Measurements from ENCODE around the gene KCNK1.
"Not testable (repeated sequence)": the region's sequence is repeated elsewhere in the genome, so short reads cannot be mapped to it uniquely, and the experiment has no call there.

The KCNK1 gene

DNA sequence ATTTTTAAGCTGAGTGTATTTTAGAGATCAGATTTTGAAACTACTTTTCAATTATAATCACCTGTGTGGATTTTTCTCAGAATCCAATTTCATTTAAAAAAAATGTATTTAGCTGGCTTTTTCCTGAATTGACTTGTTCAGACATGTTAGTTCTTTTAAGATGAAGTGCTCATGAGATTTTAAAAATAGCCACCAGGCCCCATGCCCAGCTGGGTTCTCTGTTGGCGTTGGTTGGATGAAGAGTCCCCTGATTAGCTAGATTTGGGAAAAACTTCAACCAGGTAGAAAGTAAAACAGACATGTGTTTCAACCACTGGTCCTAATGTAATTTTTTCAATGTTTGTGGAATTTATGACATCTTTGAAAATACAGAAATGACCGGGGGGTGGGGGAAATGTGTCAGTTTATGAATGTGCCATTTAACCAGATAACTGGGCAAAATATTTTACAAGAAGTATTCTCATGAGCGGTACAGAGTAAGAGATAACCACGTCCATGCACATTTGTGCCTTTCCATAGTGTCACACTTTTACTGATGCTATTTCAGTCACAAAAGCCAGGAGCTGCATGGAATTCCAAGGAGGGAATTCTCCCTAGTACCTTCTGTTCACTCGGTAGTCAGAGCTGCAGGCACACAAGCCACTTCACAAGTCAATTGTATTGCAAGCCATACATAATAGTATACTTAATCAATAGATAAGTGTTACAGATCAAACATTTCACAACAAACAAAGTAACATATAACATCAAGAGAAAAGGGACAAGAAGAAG lies 51.1 kb downstream of the KCNK1 start:
- DNase-seq (ENCODE audit: low read depth in 1 of 2, low spot score in 1 of 2), result no peak

- no peak for DNase-seq (ENCODE audit: low read depth in 1 of 2, low spot score in 1 of 2)
These were observed 51.8 kb downstream of the KCNK1 start for GRCh38 chr1:233665575-233666270.

GRCh38 chr1:233667741-233668140 lies 53.8 kb downstream of the KCNK1 start:
- no peak for DNase-seq (ENCODE audit: low read depth in 1 of 2, low spot score in 1 of 2)

DNA sequence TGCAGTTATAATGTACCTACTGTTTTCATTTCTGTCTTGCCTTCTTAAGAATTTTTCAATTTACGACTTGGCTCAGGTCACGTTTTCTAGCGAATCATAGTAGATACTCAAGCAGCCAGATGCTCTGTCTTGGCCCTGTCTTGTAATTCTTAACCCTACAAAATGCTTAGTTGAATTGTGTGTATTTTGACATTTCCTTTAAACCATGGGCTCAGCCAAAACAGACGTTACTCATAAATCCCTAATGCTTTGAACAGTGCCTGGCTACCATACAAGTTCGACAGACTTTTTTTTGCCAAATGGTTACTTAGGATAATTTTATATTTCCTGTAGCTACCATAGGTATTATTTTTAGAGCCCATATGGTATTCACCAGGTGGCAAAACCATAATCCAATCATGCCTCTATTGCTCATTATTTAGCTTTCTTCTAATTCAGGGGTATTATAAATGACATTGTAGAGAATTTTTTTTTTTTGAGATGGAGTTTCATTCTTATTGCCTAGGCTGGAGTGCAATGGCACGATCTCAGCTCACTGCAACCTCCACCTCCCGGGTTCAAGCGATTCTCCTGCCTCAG lies 54.3 kb downstream of the KCNK1 start:
- no peak for DNase-seq (ENCODE audit: low read depth in 1 of 2, low spot score in 1 of 2)

- no peak for DNase-seq (ENCODE audit: low read depth in 1 of 2, low spot score in 1 of 2)
These were observed 54.9 kb downstream of the KCNK1 start for GRCh38 chr1:233668725-233669294.

DNA sequence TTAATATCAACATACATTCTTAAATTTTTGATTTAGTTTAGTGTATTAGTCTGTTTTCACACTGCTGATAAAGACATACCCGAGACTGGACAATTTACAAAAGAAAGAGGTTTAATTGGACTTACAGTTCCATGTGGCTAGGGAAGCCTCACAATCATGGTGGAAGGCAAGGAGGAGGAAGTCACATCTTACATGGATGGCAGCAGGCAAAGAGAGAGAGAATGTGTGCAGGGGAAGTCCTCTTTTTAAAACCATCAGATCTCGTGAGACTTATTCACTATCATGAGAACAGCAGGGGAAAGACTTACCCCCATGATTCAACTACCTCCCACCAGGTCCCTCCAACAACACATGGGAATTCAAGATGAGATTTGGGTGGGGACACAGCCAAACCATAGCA lies 56.5 kb downstream of the KCNK1 start:
- DNase-seq (ENCODE audit: low read depth in 1 of 2, low spot score in 1 of 2), result not testable (repeated sequence)

DNA sequence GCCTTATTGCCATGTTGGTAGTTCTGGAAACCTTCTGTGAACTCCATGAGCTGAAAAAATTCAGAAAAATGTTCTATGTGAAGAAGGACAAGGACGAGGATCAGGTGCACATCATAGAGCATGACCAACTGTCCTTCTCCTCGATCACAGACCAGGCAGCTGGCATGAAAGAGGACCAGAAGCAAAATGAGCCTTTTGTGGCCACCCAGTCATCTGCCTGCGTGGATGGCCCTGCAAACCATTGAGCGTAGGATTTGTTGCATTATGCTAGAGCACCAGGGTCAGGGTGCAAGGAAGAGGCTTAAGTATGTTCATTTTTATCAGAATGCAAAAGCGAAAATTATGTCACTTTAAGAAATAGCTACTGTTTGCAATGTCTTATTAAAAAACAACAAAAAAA lies 57.4 kb downstream of the KCNK1 start:
- DNase-seq (ENCODE audit: low read depth in 1 of 2, low spot score in 1 of 2), result no peak

GRCh38 chr1:233672732-233673131 lies 58.8 kb downstream of the KCNK1 start:
- no peak for DNase-seq (ENCODE audit: low read depth in 1 of 2, low spot score in 1 of 2)

- DNase-seq (ENCODE audit: low read depth in 1 of 2, low spot score in 1 of 2), result no peak
These were observed 59.5 kb downstream of the KCNK1 start for GRCh38 chr1:233673261-233673946.

DNA sequence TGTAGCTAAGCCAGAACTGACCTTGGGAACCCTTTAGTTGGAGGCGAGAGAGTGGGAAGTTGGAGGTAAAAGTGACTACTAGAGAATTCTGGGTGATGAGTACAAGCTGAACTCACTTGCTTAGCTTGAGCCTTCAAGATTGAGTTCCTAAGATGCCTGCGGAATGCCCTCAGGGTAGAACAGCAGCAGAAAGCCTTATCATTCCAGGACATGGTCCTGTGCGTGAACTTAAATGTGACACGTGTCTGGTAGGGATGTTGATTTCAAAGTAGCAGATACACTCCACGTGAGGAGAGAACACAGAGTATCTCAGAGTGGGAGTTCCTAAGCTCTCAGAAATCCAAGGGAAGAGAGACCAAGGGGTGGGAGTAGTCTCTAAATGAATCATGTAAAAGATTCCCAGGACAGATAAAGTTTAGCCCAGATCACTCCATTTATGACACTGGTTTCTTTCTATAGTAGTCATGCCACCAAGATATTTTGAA lies 60.1 kb downstream of the KCNK1 start:
- no peak for DNase-seq (ENCODE audit: low read depth in 1 of 2, low spot score in 1 of 2)

DNA sequence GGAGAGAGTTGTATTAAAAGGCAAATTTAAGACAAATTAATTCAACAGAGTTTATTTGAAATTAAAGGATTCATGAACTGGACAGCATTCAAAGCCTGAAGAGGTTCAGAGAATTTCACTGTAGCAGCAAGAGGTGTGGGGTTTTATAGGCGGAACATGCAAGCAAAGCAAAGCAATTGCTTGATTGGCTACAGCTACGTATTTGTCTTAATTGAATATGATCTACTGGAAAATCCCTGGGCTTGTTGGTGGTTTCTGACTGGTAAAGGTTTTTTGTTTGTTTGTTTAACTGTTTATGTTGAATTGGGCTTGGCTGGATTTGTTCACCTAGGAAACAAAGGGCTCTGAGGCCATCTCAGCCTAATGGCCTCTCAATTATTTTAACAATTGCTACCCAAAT lies 61.5 kb downstream of the KCNK1 start:
- DNase-seq (ENCODE audit: low read depth in 1 of 2, low spot score in 1 of 2), result no peak

GRCh38 chr1:233675893-233676292 lies 62.0 kb downstream of the KCNK1 start:
- DNase-seq (ENCODE audit: low read depth in 1 of 2, low spot score in 1 of 2), result no peak

GRCh38 chr1:233677690-233678354 lies 63.9 kb downstream of the KCNK1 start:
- no peak for DNase-seq (ENCODE audit: low read depth in 1 of 2, low spot score in 1 of 2)

GRCh38 chr1:233679030-233679429 lies 65.1 kb downstream of the KCNK1 start:
- DNase-seq (ENCODE audit: low read depth in 1 of 2, low spot score in 1 of 2), result no peak

GRCh38 chr1:233679591-233680373 lies 65.9 kb downstream of the KCNK1 start:
- no peak for DNase-seq (ENCODE audit: low read depth in 1 of 2, low spot score in 1 of 2)

DNA sequence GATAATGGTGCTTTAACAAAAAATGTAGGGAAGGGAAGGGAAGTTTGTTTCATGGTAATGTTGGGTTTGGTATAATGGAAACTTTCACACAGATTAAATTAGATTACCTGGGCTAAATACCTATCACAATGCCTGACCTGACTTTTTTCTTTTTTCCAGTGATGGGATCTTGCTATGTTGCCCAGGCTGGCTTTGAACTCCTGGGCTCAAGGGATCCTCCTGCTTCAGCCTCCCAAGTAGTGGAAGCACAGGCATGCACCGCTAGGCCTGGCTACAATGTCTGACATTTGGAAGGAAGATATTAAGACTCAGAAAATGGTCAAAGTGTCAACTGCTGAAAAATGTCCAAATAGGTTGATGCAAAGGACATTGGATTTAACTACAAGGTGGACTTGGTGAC lies 67.4 kb downstream of the KCNK1 start:
- no peak for DNase-seq (ENCODE audit: low read depth in 1 of 2, low spot score in 1 of 2)

GRCh38 chr1:233686653-233687052 lies 72.7 kb downstream of the KCNK1 start:
- DNase-seq (ENCODE audit: low read depth in 1 of 2, low spot score in 1 of 2), result not testable (repeated sequence)

GRCh38 chr1:233689017-233689747 lies 75.3 kb downstream of the KCNK1 start:
- no peak for DNase-seq (ENCODE audit: low read depth in 1 of 2, low spot score in 1 of 2)

- no peak for DNase-seq (ENCODE audit: low read depth in 1 of 2, low spot score in 1 of 2)
These were observed 75.9 kb downstream of the KCNK1 start for GRCh38 chr1:233689748-233690254.

Measured in activated CD4-positive, alpha-beta T cell treated with anti-CD3 and anti-CD28 coated beads, Interleukin-2, amount 50 U/mL, for 24 hours (primary cell).